HG02884 (cell line): ENCODE results near the gene UCK1.

Source experiments
- ATAC-seq: cut with Tn5 transposase; IDR thresholded peaks from one replicate; pipeline ENCODE4 v1.9.1; 2021; ENCODE audit warnings: mild to moderate bottlenecking, moderate library complexity; ENCODE audit not compliant: unreplicated experiment

UCK1 gene

DNA sequence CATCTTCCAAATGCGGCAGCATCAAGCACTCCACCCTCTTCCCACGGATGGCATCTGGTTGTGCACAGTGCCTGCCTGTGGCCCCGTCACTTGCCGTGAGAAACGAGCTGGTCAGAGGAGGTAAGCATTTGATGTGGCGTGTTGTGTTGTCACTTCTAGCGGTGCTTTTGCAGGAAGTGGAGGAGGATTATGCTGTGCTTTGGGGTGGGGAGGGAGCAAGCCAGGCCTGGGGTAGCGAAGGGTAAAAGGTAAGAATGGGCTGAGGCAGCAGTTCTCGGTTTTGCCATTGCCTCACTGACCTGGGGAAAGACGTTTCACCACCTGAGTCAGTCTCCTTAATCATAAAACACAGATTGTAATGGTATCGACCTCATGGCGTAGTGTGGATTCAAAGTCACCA lies 30.7 kb downstream of the UCK1 start:
- ATAC-seq, result no peak

DNA sequence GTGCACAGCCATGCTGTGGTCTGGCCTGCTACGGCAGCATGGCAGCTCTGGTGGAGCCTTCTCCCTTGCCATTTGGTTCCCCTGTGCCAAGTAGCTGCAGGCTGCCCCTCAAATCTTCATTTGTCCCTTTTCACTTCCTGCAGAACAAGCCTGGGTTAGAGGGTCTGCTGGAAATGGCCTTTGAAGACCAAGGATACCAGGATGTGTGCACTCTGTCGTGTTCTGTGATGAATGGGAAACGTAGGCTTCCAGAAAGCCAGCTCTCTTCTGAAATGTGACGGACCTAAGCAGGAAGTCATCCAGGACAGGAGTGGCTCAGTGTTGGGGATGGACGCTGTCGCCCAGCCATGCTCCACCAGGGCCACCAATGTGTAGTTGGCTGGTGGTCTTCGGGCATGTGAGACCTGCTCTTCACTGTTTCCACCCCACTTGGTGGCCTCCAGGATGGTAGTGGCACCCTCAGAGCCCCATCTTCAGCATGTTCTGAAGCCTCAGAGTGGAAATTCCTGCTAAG lies 31.8 kb downstream of the UCK1 start:
- no peak for ATAC-seq

DNA sequence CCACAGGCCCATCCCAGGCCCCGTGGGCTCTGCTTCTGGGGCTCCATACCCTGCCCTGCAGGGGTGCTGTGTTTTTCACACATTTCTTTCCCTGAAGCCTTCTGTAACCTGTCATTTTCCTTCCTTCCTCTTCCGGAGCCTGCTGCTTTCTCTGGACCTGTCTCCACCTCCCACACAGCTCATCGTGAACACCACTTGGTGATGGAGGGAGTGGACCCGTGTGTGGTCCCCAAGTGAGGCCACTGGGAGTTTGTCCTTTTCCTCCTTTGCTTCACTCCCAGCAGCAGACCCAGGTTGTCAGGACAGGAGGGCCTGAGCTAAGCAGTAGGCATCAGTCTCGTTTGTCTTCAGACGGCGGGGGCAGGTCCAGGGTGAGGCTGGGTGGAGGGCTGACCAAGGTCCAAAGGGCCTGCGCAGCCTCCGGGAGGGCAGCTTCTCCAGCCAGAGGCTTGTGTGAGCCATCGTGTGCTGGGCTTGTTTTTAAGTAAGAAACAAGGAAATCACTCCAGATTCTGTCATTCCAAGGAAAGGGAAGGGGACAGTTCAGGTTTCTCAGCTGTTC lies 34.1 kb downstream of the UCK1 start:
- ATAC-seq, result no peak

DNA sequence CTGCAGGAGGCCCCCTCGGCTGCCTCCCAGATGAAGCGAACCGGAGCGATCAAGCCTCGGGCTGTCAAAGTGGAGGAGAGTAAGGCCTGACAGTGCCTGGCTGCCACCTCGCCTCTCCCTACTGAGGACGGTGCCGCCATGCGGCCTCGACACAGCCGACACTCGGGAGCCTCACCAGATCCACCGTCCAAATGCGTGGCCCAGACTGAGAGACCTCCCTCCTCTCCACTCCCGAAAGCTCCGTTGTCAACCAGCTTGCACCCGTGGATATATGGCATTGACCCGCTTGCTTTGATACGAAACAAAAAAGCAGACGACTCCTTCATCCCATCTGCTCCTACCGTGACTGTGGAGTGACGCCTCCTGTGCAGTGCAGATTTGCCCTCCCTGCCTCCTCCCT lies 35.3 kb downstream of the UCK1 start:
- ATAC-seq, result no peak

DNA sequence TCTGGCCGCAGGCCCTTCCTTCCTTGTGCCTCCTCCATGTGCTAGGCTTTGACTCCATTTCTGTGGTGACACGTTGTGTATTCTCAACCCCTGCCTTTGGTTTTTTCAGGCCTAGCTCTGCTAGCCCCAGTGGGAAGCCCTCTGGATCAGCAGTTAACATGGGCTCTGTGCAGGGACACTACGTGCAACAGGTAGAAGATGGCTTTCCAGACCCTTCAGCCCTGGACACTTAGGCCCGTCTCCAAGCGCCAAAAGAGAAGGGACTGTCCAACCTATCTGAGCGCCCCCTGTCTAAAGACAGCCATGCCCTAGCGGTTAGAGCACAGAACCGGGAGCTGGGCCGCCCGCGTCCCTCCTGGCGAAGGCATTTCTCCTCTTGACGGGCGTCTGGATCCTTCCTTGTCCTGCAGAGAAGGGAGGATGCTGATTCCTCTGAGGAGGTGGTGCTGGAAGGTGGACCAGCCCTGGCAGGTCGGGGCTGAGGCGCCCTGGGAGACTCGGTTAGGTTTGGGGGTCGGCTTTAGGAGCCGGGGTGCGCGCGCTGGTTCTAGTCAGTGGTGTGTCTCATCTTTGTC lies 36.7 kb downstream of the UCK1 start:
- ATAC-seq, result no peak

DNA sequence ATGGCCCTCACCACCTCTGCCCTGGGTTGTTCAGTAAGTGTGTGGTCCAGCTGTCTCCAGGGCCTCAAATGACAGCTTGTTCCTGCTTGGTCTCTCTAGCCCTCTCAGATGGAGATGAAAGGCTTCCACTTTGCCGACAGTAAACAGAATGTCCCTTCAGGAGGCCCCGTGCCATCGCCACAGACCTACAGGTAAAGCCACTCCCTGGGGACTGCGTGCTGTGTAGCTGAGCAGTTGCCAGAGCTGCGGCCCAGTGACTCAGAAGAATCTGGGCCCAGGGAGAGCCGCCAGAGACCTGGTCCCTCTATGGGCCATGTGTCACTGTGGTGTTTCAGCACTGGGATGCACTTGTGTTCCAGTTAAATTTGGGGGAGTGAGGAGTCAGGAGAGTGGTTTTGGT lies 39.0 kb downstream of the UCK1 start:
- no peak for ATAC-seq

DNA sequence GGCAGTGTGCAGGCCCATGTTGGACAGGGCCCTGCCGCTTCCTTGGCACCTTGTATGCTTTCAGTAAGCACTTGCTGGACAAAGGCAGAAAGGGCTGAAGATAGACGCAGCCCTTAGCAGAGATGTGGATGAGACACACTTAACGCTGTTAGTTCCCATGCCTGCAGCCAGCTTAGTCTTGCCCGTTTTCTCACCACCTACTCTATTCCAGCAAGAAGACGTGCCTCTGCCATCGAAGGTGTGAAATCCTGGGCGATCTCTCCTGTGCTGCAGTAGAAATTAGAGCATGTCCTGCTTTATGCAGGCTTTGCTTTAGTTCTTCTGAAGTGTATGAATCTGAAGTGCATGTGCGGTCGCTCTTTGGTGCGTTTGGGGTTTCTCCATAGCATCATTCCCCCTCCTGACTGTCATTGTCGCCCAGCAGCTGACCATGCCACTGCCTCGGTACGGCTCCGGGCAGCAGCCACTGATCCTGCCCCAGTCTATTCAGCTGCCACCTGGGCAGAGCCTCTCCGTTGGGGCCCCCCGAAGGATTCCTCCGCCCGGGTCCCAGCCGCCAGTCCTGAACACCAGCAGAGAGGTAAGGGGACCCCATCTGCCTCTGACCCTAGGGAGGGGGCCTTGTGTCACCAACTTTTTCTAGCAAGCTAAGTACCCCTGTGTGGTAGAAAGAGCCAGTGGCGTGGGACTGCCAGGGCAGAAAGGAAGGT lies 39.9 kb downstream of the UCK1 start:
- ATAC-seq, result no peak

DNA sequence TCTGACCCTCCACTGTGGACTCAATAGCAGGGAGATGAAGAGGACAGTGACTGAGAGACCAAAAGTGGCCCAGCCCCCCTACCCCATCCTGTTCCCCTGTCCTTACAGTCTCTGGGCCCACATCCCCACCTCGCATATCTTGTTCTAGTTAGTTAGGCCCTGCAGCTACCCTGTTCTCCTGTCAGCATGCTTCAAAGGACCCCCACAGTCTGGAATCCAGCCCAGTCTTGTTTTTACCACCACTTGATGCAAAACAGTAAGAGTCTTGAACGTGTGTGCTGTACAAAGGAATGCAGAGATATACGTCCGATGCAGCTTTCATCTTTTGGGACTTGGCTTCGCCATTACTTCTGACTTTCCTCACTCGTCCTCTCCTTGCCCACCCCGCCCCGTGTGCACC lies 40.5 kb downstream of the UCK1 start:
- no peak for ATAC-seq

DNA sequence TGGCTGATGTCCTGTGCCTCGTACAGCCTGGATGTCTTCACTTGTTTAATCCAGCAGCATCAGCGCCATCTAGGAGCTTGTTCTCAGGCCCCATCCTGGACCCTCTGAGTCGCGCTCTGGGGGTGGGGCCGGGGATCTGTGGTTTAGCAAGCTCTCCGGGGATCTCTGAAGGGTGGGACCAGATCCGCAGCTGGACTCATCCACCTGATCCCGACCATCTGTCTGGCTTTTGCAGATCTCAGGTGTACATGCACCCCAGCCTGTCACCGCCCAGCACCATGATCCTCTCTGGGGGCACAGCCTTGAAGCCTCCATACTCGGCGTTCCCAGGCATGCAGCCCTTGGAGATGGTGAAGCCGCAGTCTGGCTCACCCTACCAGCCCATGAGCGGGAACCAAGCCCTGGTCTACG lies 43.4 kb downstream of the UCK1 start:
- no peak for ATAC-seq

DNA sequence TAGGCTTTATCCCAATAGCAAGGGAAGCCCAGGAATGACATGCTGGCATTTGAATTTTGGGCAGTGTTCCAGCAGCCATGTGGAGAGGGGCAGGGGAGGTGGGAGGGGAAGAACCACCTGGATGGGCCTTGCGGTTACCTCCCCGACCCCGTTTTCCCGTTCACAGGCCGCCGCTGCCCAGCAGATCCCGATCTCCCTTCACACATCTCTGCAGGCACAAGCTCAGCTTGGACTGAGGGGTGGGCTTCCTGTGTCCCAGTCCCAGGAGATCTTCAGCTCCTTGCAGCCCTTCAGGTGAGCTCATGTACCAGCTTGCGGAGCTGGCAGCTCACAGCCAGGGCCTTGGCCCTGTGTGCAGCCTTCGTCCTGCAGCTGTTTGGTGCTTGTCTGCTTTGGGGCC lies 44.1 kb downstream of the UCK1 start:
- no peak for ATAC-seq

DNA sequence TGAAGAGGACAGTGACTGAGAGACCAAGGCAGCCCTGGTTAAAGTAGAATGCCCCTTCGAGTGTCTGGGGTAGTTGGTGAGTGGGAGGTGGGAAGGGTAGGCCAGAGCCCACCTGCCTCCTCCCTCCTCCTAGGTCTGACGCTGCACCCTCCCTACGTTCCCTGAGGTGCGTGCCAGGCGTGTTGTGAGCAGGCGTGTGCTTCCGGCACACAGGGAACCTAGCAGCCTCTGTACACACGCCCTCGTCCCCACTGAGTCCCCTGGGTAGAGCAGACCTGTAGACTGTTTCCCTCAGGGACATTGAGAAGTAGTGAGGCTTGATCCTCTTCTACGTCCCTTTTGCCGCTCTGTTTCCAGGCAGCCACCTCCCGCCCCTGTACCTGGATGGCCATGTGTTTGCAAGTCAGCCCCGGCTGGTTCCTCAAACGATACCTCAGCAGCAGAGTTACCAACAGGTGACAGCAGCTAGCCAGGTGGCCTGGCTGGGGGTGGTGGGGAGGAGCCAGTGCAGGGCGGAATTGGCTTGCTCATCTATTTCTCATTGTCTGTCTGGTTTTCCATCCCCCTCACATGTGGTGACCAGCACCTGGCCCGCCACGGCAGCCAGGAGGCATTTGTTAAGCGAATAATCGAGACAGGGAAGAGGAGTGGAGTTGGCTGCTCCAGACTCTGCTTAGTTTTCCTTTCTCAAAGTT lies 45.2 kb downstream of the UCK1 start:
- ATAC-seq, result no peak

DNA sequence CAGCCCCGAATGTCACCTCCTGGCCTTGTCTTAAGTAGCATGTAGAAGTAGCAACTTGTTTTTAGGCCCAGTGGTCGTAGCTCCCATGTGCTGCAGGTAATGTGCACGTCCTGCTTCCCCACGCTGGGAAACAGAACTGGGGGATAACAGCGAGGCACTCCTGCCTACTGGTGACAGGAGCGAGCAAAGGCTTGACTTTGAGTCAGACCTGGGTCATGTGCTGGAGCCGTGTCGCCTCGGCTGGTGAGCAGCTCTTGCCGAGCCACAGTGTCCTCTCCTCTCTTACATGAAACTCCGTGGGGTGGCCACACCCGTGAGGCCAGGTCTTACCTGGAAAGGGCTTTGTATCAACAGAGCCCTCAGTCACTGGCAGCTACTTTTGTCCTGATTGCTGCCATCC lies 45.9 kb downstream of the UCK1 start:
- ATAC-seq, result no peak

DNA sequence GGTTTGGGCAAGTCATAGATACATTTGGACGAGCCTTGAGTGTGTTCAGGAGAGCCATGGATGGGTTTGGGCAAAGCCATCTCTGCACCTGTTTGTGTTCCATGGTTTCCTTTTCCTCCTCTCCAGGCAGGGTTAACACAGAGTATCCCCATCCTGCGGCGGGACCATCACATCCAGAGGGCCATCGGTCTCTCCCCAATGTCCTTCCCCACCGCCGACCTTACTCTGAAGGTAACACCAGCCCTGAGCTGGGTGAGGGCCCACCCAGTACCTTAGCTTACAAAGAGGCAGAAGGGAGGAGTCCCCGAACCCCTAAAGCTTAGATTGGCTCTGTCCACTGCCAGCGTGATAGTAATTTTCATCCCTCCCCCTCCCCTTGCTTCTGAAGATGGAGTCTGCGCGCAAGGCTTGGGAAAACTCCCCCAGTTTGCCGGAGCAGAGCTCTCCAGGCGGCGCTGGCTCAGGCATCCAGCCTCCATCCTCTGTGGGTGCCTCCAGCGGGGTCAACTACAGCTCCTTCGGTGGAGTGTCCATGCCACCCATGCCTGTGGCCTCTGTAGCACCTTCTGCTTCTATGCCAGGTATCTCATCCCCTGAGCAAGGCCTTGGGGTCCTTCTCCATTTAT lies 46.4 kb downstream of the UCK1 start:
- no peak for ATAC-seq

DNA sequence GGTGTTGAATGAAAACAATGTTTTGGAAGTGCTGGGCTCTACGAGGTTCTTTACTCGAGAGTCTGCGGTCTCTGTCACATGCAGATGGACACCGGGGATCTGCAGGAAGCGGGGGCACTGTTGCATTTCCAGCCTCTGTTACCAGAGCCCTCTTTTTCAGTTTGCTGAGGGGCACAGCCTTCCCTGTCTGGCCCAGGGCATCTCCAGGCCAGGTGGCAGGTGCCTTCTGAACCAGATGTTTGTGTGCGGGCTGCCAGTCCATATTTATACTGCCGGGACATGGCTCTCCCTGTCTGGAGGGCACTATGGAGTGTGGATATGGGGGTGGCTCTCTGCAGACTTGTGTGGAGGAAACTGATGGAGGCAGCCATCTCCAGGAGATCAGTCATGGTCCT lies 47.0 kb downstream of the UCK1 start:
- ATAC-seq, result no peak

DNA sequence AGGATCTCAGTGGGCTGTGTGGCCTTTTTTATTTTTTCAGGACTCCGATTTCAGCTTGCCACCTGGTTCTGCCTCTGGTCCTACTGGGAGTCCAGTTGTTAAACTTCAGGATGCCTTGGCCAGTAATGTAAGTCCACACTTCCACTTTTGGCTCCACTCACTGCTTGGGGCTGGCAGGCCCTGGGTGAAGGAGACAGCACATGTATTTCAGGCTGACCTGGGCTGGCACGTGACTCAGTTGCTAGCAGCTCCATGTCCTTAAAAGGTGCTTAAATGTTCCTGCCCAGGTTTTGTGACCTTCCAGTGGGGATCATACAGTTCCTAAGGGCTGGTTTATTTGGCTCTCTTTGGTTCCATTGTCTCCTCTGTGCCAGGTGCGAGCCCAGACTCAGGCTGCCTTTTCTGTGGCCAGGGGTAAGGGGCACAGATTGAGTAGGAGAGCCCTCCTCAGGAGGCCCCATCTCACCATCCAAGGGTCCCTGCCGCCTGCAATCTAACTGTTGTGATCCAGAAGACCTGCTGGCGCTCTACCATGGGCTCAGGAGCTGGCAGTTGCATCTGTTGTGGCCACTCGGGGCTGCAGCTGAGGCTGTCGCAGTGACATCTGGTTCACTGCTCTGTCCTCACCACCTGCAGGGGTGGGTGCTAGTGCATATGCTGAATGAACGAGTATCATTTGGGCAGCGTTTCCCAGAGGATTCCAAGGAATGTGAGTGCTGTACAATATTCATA lies 47.6 kb downstream of the UCK1 start:
- ATAC-seq, result no peak

DNA sequence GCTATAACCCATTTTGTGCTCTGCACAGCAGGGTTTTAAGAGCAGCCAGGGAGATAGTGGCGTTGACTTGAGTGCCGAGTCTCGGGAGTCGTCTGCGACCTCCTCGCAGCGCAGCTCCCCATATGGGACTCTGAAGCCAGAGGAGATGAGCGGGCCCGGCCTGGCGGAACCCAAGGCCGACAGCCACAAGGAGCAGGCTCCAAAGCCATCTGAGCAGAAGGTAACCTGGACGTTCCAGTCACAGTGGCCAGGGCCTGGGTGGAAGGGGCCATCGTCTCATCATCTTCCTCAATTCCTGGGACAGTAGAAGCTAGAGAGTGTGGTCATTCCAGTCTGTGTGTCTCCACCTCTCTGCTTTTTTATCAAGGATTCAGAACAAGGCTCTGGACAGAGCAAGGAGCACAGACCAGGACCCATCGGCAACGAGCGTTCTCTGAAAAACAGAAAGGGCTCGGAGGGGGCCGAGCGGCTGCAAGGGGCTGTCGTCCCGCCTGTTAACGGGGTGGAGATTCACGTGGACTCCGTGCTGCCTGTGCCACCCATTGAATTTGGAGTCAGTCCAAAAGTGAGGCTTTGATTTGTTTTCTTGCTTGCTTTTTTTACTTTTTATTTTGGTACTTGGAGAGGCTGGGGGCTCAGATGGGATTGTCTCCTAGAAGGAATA lies 48.6 kb downstream of the UCK1 start:
- ATAC-seq, result no peak

DNA sequence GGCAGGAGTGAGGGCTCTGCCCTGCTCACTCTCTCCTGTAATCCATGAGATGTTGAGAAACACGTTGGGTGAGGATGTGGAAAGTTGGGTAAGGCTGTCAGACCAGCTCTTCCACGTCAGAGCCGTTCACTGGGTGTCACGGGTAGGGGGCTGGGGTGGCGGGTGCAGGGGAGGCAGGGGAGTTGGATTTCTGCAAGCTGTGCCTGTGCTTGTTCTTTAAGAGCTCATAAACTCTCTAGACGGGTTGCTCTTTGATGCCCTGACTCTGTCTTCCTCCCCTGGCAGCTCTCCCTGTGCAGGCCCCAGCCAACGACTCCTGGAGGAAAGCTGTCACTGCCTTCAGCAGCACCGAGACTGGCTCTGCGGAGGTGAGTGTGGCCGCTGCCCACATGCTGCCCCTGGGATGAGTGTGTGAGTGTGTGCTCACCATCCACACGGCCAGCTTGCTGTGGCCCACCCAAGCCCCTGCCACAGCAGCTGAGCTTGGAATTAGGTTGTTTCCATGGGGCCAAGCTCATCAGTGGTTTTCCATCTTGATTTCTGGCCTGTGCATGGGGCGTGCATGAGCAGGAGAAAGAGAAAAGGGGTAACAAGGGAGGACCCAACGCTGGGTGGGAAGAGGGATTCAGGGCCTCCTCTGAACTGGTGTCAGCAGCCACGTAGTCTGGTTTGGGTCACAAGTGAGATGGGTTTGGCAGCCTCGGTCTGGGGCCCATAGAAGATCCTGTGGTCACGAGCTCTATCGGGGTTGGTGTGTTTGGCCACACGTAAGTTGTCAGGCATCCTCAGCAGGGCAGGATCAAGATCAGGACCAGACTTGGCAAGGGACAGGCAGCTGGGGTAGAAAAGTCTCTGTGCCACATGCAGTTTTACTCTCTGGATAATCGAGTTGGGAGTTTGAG lies 49.4 kb downstream of the UCK1 start:
- no peak for ATAC-seq

DNA sequence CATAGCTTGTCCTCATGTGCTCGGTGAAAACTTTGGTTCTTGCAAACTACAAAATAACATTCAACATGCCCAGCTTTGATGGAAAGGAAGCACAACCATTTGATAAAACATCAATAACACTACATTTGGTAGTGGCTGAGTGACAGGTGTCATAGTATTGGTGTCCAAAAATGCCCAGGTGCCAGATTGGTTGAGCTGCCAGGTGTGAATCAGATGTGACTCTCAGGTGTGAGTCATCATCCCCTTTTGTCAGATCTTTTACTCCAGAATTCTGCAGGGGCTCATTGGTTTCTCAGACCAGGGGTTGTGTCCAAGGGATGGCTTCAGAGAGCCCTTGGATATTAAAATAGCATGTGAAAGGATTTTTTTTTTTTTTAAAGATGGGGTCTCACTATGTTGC lies 50.8 kb downstream of the UCK1 start:
- ATAC-seq, result no peak

DNA sequence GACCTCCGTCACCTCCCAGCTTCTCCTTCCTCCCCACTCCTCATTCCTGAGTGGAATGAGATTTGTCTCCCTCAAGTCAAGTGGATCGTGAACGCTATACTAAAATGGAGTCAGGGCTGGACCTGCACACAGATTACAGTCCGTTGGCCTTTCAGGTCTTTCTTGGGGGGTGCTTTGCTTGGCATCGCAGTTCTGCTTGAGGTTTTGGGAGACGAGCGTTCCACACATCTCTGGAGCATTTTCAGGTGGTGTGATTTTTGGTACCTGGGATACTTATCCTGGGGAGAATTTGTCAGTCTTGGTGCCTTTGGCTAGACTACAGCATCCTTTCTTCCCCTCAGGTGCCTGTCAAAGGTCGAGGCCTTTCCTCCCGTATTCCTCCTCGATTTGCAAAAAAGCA lies 52.2 kb downstream of the UCK1 start:
- no peak for ATAC-seq
